GM12878 (cell line): ENCODE results near the gene CKLF. TPM values are rescaled to one million over a fixed set of nuclear protein-coding genes. Genes with fewer than 3 reads are reported as not detected.

Source experiments
- CBX3 ChIP-seq: fragments of 200-600 bp; sonication (generic); IDR thresholded peaks from 2 replicates; pipeline ENCODE4 v1.6.1; 2016; ENCODE audit warnings: low read depth, borderline replicate concordance
- DPF2 ChIP-seq: fragments of 450-650 bp; IDR thresholded peaks from 2 replicates; pipeline ENCODE4 v1.6.1; 2017; ENCODE audit warnings: mild to moderate bottlenecking
- E2F4 ChIP-seq: IDR thresholded peaks from 2 replicates; pipeline ENCODE4 v1.6.1; 2012; ENCODE audit warnings: low read depth, low read length, improper control_type of control experiment
- FOS ChIP-seq: IDR thresholded peaks from 3 replicates; pipeline ENCODE4 v1.6.1; 2011; ENCODE audit warnings: borderline replicate concordance; ENCODE audit not compliant: insufficient read length; ENCODE audit errors: extremely low read depth
- SIN3A ChIP-seq: IDR thresholded peaks from 2 replicates; pipeline ENCODE4 v1.6.1; 2012; ENCODE audit warnings: low read depth, low read length, improper control_type of control experiment
- SKIL ChIP-seq: fragments of 450-650 bp; IDR thresholded peaks from 2 replicates; pipeline ENCODE4 v1.6.1; 2017; ENCODE audit warnings: mild to moderate bottlenecking, low read depth, inconsistent platforms; ENCODE audit not compliant: poor library complexity, severe bottlenecking
- SMARCA5 ChIP-seq: fragments of 450-650 bp; IDR thresholded peaks from 2 replicates; pipeline ENCODE4 v1.6.1; 2017; ENCODE audit warnings: mild to moderate bottlenecking
- polyA plus RNA-seq, 11 experiments: library from polyadenylated mRNA; depleted of rRNA in 4 of 11; unstranded in 6 of 11; stranded (reverse) in 5 of 11; fragments of >200 nt; fragmentation: Nextera tagmentation in 4 of 11; fragmentation: Illumina TruSeq in 1 of 11; extraction: Ambion mirVana in 4 of 11; extraction: Trizol in 1 of 11; gene quantifications; 1 replicate in 1 of 11; 2 replicates in 10 of 11; pipeline versions ENCODE4 v1.2.1 to v1.2.3, GENCODE V29; 2011 to 2016; ENCODE audit warnings: inconsistent platforms in 2 of 11, missing spikeins in 2 of 11, low read depth in 1 of 11
- total RNA-seq, 4 experiments: library from RNA; depleted of rRNA in 3 of 4; stranded (reverse); fragments of >200 nt in 3 of 4; fragmentation: Illumina TruSeq in 1 of 4; extraction: Trizol in 1 of 4; gene quantifications; 2 replicates each; pipeline versions ENCODE4 v1.2.1 to v1.2.3, GENCODE V29; 2013 to 2021
- TF ChIP-seq, protein P1 (sequence below): fragments of 450-650 bp; formaldehyde crosslinking; IDR thresholded peaks from 2 replicates; pipeline ENCODE4 v1.4.0; 2020; ENCODE audit warnings: mild to moderate bottlenecking, moderate library complexity

Gene CKLF
- total and polyA plus RNA-seq, 10 of the 15 experiments (the other 5 are each of a cell fraction or from before 2014, with no cell fraction given) = 40.8 to 193 (median 109) TPM

- TF ChIP-seq SKIL (no peak), CBX3 (no peak), SMARCA5 (peak; percentile 77), E2F4 (no peak), FOS (no peak), SIN3A (no peak), DPF2 (0 out of 2 replicates have a peak, but pooled peaks have one; percentile 29)
- TF ChIP-seq, protein P1, sequence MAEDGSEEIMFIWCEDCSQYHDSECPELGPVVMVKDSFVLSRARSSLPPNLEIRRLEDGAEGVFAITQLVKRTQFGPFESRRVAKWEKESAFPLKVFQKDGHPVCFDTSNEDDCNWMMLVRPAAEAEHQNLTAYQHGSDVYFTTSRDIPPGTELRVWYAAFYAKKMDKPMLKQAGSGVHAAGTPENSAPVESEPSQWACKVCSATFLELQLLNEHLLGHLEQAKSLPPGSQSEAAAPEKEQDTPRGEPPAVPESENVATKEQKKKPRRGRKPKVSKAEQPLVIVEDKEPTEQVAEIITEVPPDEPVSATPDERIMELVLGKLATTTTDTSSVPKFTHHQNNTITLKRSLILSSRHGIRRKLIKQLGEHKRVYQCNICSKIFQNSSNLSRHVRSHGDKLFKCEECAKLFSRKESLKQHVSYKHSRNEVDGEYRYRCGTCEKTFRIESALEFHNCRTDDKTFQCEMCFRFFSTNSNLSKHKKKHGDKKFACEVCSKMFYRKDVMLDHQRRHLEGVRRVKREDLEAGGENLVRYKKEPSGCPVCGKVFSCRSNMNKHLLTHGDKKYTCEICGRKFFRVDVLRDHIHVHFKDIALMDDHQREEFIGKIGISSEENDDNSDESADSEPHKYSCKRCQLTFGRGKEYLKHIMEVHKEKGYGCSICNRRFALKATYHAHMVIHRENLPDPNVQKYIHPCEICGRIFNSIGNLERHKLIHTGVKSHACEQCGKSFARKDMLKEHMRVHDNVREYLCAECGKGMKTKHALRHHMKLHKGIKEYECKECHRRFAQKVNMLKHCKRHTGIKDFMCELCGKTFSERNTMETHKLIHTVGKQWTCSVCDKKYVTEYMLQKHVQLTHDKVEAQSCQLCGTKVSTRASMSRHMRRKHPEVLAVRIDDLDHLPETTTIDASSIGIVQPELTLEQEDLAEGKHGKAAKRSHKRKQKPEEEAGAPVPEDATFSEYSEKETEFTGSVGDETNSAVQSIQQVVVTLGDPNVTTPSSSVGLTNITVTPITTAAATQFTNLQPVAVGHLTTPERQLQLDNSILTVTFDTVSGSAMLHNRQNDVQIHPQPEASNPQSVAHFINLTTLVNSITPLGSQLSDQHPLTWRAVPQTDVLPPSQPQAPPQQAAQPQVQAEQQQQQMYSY (CRISPR knock-in tag) = no peak
Observed at GRCh38 chr16:66608241-66609138, 56.1 kb downstream of the CKLF start (continued).
